ENCODE data around the gene EML6.

DNA sequence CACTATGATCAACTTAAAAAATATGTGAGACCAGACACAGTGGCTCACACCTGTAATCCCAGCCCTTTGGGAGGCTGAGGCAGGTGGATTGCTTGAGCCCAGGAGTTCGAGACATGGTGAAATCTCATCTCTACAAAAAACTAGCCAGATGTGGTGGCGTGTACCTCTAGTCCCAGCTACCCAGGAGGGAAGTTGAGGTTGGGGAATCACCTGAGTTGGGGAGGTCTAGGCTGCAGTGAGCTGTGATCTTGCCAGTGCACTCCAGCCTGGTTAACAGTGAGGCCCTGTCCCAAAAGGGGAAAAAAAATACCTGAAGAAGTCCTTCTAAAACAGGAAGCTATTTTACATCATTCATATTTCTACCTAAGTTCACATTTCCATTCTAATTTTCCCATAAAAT, 144.0 kb downstream of the EML6 start:
- TF ChIP-seq POLR2A (IDR thresholded peaks at IDR 0.05; ENCODE audit: extremely low read depth, insufficient read length), result no peak
- TF ChIP-seq, protein P1, sequence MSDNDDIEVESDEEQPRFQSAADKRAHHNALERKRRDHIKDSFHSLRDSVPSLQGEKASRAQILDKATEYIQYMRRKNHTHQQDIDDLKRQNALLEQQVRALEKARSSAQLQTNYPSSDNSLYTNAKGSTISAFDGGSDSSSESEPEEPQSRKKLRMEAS (IDR thresholded peaks at IDR 0.05; ENCODE audit: low read depth, low read length), result no peak
- TF ChIP-seq, protein P2, sequence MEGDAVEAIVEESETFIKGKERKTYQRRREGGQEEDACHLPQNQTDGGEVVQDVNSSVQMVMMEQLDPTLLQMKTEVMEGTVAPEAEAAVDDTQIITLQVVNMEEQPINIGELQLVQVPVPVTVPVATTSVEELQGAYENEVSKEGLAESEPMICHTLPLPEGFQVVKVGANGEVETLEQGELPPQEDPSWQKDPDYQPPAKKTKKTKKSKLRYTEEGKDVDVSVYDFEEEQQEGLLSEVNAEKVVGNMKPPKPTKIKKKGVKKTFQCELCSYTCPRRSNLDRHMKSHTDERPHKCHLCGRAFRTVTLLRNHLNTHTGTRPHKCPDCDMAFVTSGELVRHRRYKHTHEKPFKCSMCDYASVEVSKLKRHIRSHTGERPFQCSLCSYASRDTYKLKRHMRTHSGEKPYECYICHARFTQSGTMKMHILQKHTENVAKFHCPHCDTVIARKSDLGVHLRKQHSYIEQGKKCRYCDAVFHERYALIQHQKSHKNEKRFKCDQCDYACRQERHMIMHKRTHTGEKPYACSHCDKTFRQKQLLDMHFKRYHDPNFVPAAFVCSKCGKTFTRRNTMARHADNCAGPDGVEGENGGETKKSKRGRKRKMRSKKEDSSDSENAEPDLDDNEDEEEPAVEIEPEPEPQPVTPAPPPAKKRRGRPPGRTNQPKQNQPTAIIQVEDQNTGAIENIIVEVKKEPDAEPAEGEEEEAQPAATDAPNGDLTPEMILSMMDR (IDR thresholded peaks at IDR 0.05; ENCODE audit: low read depth, low read length), result no peak
